ENCODE results near the gene NEK4. TPM values are rescaled to one million over a fixed set of nuclear protein-coding genes. Genes with fewer than 3 reads are reported as not detected.

Gene NEK4
- total RNA-seq, 1 experiment from 2014 or later = 36.2 TPM

DNA sequence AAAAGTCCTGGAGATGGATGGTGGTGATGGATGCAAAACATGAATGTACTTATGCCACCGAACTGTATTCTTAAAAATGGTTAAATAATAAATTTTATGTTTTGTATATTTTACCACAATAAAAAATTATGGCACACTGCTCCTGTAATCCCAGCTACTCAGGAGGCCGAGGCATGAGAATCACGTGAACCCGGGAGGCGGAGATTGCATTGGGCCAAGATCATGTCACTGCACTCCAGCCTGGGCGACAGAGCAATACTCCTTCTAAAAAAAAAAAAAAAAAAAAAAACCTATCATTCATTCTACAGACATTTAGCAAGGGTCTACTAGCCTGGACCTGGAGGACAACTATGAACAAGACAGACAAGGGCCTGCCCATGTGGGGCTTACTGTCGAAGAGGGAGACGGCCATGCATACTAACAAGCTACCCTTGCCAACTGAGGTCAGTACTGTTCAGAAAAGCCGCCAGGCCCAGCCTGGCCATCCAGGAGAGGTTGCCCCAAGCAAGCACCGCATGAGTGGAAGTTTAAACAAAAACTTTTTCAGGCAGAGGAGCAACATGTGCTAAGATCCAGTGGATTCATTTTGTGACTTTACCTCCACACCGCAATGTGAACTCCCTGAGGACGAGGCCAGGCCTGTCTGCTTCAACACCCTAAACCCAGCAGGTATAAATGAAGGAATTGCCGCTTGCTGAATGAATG lies 2.8 kb upstream of the NEK4 start:
- H3K27ac ChIP-seq (ENCODE audit: low read depth, low read length) = no peak overlapping the region
- no peaks in the 10 kb centered on the region for H3K9me3 ChIP-seq (ENCODE audit: control insufficient read depth in 1 of 2, insufficient read depth in 1 of 2, low read depth in 1 of 2, low read length in 2 of 2)
- H3K4me1 ChIP-seq (ENCODE audit: control insufficient read depth in 1 of 2, insufficient read depth in 2 of 2, low read length in 2 of 2) = peaks cover 4 to 27% of the 10 kb centered on the region in 2 experiments; a peak in 3 of 4 replicates
- ChIA-PET POLR2A (no interaction called here), CTCF (interaction anchor here (0.7 kb wide), 1 partner anchor 25 kb away, joined by 5 read pairs; no protein-coding TSS in a partner anchor), RAD21 (ENCODE audit: low non-redundant PET in 1 of 2, low total read pairs in 2 of 2, uncharacterized antibody in 2 of 2, unreplicated experiment in 2 of 2) (no interaction called here)
- no peaks in the 10 kb centered on the region for H3K27me3 ChIP-seq (ENCODE audit: insufficient read depth, low read length)
- DNase-seq (ENCODE audit: low read depth, low spot score) = no peak
- peaks cover 15% of the 10 kb centered on the region for H3K79me2 ChIP-seq (ENCODE audit: insufficient read depth, low read length)
- intact Hi-C loops (cut with micrococcal nuclease) = no loop called here
- H3K4me2 ChIP-seq (ENCODE audit: low read length) = no peak overlapping the region
- ATAC-seq = no peak
- no TSS peak for BruUV-seq (replicated peaks)
- H3K36me3 ChIP-seq (ENCODE audit: control insufficient read depth in 1 of 2, insufficient read depth in 2 of 2, low read length in 2 of 2) = no peaks in the 10 kb centered on the region
- H3K9ac ChIP-seq (ENCODE audit: low read length) = no peak overlapping the region
- no peak overlapping the region for H2AFZ ChIP-seq (ENCODE audit: low read depth, low read length, poor library complexity, severe bottlenecking)
- H3K9me2 ChIP-seq (ENCODE audit: insufficient read depth) = no peaks in the 10 kb centered on the region
- no peaks in the 10 kb centered on the region for H4K20me1 ChIP-seq (ENCODE audit: insufficient read depth)
- no peak overlapping the region for H3K4me3 ChIP-seq (replicated peaks in 1 of 2; ENCODE audit: low read depth in 1 of 2, low read length in 2 of 2)
- TF ChIP-seq EGR1 (IDR thresholded peaks at IDR 0.05; ENCODE audit: low read depth) (no peak), CBX3 (IDR thresholded peaks at IDR 0.05; ENCODE audit: low read depth) (no peak), POLR2A (IDR thresholded peaks at IDR 0.05; ENCODE audit: borderline replicate concordance, extremely low read depth, insufficient read depth, insufficient read length) (no peak), MAX (IDR thresholded peaks at IDR 0.05) (no peak), EZH2phosphoT487 (IDR thresholded peaks at IDR 0.05; ENCODE audit: borderline replicate concordance) (no peak), ZNF274 (IDR thresholded peaks at IDR 0.05; ENCODE audit: low read depth, low read length) (no peak), SP1 (IDR thresholded peaks at IDR 0.05; ENCODE audit: low read depth) (no peak), CEBPB (IDR thresholded peaks at IDR 0.05; ENCODE audit: low read depth) (no peak), SRF (IDR thresholded peaks at IDR 0.05; ENCODE audit: low read depth) (no peak), ELF1 (IDR thresholded peaks at IDR 0.05; ENCODE audit: borderline replicate concordance, low read depth) (no peak)

GRCh38 chr3:52771702-52772101 lies 962 bp upstream of the NEK4 start:
- Histone ChIP-seq H3K27me3 (ENCODE audit: insufficient read depth, low read length) (no peaks in the 10 kb centered on the region), H3K9me2 (ENCODE audit: insufficient read depth) (no peaks in the 10 kb centered on the region), H3K4me1 (ENCODE audit: control insufficient read depth in 1 of 2, insufficient read depth in 2 of 2, low read length in 2 of 2) (peaks cover 4 to 27% of the 10 kb centered on the region in 2 experiments; a peak in 3 of 4 replicates), H3K79me2 (ENCODE audit: insufficient read depth, low read length) (peaks cover 21% of the 10 kb centered on the region), H3K4me2 (ENCODE audit: low read length) (peak overlapping the region; percentile 81), H3K9me3 (ENCODE audit: control insufficient read depth in 1 of 2, insufficient read depth in 1 of 2, low read depth in 1 of 2, low read length in 2 of 2) (no peaks in the 10 kb centered on the region), H3K9ac (ENCODE audit: low read length) (peak overlapping the region; percentile 77), H4K20me1 (ENCODE audit: insufficient read depth) (no peaks in the 10 kb centered on the region), H3K4me3 (replicated peaks in 1 of 2; ENCODE audit: low read depth in 1 of 2, low read length in 2 of 2) (peak overlapping the region; percentile 69 to 78), H3K36me3 (ENCODE audit: control insufficient read depth in 1 of 2, insufficient read depth in 2 of 2, low read length in 2 of 2) (peaks cover 0 to 9% of the 10 kb centered on the region in 2 experiments; a peak in 2 of 4 replicates), H3K27ac (ENCODE audit: low read depth, low read length) (peak overlapping the region; percentile 37; the same call in 1 of the 2 replicates), H2AFZ (ENCODE audit: low read depth, low read length, poor library complexity, severe bottlenecking) (peak overlapping the region; percentile 94)
- ChIA-PET CTCF (no interaction called here), RAD21 (ENCODE audit: low non-redundant PET in 1 of 2, low total read pairs in 2 of 2, uncharacterized antibody in 2 of 2, unreplicated experiment in 2 of 2) (no interaction called here), POLR2A (no interaction called here)
- intact Hi-C loops (cut with micrococcal nuclease) = no loop called here
- ATAC-seq (no peak), DNase-seq (ENCODE audit: low read depth, low spot score) (no peak)
- BruUV-seq (replicated peaks) = no TSS peak
- no peak for TF ChIP-seq ZBTB33 (IDR thresholded peaks at IDR 0.05; ENCODE audit: extremely low read depth, insufficient replicate concordance, low read length)
- TF ChIP-seq RAD21 (IDR thresholded peaks at IDR 0.05; ENCODE audit: low read depth) = no peak
- TF ChIP-seq MAX (IDR thresholded peaks at IDR 0.05) = no peak
- TF ChIP-seq EZH2phosphoT487 (IDR thresholded peaks at IDR 0.05; ENCODE audit: borderline replicate concordance) = no peak
- no peak for TF ChIP-seq CEBPB (IDR thresholded peaks at IDR 0.05; ENCODE audit: low read depth)
- no peak for TF ChIP-seq ELF1 (IDR thresholded peaks at IDR 0.05; ENCODE audit: borderline replicate concordance, low read depth)
- TF ChIP-seq POLR2A (IDR thresholded peaks at IDR 0.05; ENCODE audit: borderline replicate concordance, extremely low read depth, insufficient read depth, insufficient read length) = no peak
- no peak for TF ChIP-seq ZNF274 (IDR thresholded peaks at IDR 0.05; ENCODE audit: low read depth, low read length)
- TF ChIP-seq REST (IDR thresholded peaks at IDR 0.05; ENCODE audit: low read depth) = no peak
